Stimulated activated CD8-positive, alpha-beta memory T cell treated with anti-CD3 and anti-CD28 coated beads, Interleukin-4, amount 100 ng/mL, for 48 hours (primary cell): Measurements from ENCODE around the gene RBM39.

ENCODE experiments used
- DNase-seq: peaks from one replicate; pipeline ENCODE4 v3.0.0-alpha.2; 2020

Gene RBM39

DNA sequence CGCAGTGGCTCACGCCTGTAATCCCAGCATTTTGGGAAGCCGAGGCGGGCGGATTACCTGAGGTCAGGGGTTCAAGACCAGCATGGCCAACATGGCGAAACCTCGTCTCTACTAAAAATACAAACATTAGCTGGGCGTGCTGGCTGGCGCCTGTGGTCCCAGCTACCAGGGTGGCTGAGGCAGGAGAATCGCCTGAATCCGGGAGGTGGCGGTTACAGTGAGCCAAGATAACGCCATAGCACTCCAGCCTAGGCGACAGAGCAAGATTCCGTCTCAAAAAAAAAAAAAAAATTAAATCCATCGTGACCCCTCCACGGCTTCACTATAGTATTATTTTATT lies 76.1 kb downstream of the RBM39 start:
- no peak for DNase-seq

DNA sequence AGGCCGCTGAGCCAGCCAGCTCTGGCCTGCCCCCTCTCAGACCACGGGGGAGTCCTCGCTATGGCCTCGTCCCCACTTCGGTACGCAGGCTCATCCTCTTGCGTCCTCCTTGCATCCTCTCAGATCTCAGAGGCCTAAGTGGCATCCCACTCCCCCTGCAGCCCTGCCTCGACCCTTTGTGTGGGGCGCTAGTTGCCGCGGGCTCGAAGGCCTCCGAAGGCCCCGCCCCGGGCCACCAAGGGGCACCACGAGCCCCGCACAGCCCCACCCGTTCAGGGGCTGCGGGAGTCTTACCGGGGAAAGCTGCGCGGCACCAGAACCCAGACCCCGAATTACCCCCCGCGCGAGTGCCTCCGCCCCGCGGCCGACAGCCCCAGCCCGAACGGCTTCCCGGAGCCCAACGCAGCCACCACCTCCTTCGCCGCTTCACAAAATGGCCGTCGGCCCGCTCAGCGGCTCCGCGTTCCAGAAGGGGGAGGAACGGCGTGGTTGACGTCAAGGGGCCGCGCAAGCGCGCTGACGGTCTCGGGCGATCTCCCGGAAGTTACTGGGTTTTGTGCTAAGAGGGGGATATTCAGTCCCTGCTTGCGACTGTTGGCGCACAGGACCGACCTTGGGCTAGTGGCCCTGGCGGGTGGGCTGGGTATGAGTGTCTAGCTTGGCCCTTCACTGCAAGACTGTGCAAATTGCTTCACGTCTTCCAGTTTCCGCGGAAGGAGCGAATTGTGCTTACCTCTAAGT lies 77.4 kb downstream of the RBM39 start, which contains the start of the genes CPNE1 and RBM12:
Gene CPNE1 (minus strand): TSS at position 435 of the 741 bp plus-strand sequence. CDS start 31,977 bp downstream, outside the sequence.
Gene RBM12 (minus strand): TSS at position 435 of the 741 bp plus-strand sequence. CDS start 9,578 bp downstream, outside the sequence.
- peak; percentile 94 for DNase-seq

DNA sequence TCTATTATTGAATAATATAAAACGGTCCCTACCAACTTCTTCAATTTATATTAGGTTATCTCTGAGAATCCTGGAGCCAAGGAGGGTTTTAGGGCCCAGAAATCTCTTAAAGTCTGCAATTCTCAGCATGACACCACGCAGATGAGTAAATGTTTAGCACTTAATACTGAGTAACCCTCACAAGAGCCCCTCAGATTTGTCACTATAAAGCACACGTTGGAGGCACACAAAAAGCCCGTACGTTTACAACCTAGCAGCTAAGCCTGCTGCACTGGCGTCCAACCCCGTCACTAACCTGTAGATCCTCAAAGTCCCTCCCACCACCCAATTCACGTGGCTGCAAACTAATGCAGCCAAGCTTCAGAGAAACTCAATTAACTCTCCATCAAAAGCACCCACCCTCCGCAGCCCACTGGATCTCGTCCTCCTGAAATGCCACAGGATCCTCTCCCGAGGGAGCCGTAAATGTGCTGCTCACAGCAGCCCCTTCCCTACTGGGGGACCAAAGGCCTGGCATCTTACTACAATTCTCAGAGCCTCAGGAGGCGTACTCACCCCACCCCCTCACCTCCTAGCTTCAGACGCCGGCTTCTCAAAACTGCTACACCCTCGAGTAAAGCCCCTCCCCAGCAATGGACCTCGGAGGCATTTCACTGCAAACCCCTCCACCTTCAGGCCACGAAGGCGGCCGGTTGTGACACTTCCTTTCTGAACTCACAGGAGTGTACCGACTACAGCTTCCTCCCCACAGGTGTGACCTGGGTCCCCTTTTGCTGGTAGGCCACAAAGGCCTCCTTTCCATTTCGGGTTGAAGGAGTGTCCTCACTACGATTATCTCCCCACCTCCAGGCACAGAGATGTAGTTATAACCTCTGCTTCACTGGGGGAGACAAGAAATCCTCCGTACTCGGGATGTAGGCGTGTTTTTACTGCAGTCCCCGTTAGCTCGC lies 78.3 kb downstream of the RBM39 start:
- DNase-seq = peak; percentile 66

DNA sequence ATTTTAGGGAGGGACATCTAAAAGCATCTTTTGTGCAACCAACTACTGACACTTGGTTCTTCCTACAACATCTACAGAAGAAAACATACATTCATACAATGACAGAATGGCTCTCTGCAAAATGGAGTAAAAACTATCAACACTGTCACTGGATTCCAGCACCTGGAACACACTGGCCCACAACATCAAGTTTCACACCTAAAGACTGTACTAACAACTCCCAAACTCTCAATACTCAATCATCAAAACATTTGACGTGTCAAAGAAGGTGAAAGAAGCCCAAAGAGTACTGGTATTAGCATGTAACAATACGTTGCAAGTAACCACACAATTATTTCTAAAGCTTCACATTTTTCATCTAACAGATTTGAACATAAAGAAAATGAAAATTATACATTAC lies 79.5 kb downstream of the RBM39 start:
- DNase-seq = no peak

DNA sequence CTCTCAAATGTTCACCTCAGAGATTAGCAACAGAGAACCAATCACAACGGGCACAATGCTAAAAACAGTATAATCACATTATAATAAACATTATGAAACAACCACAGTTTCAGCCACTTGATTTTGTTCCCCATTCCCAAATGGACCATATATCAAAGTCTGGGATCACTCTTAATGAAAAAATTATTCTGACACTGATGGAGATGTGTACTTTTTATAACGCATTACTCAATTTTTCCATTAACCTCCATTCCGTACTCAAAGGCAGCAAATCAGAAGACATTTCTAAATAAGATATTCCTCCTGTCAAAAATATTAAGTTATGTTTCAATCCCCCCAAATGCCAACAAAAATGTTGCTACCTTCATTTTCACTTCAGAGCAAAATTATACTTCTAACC lies 80.2 kb downstream of the RBM39 start:
- DNase-seq = no peak

DNA sequence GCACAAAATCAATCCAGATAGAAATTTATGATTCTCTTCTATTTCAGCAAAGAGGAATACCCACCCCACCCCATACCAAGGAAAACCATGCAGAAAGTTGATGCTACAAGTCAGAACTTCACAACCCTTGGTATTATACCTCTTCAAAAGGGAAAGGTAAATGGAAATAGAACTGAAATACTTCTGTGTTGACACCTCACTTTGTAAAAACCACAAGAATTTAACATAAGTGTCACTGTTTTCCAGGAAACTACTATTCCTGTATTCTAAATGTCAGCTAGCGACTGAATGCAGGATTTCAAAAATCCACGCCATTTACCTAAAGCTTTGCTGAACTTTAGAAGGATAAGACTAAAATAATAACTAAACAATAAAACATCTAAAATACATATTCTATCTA lies 81.0 kb downstream of the RBM39 start:
- DNase-seq = no peak

DNA sequence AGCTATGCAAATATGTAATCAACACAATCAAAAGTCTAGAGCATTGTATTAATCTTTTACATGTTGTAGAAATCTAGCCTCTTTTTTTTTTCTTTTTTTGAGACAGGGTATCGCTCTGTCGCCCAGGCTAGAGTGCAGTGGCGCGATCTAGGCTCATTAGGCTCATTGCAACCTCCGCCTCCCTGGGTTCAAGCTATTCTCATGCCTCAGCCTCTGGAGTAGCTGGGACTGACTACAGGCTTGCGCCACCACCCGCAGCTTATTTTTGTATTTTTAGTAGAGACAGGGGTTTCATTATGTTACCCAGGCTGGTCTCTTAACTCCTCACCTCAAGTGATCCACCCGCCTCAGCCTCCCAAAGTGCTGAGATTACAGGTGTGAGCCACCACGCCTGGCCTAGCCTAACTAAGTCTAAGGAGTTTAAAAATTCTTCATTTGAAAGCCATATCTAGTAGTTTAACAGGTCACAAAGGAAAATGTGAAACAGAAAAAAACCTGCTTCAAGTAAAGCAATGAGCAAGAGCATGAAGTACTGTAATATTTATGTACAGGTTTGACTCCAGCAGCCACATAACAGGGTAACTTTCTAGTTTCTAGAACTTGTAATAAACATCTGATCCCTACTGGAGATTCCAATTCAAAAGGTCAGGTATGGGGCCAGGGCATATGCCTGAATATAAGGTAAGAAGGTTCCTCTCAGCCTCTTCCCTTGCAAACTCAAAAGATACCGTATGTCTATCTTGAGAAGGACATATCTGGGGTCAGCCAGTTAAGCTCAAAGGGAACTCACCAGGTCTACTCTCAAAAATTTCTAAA lies 81.7 kb downstream of the RBM39 start:
- DNase-seq = peak; percentile 52

DNA sequence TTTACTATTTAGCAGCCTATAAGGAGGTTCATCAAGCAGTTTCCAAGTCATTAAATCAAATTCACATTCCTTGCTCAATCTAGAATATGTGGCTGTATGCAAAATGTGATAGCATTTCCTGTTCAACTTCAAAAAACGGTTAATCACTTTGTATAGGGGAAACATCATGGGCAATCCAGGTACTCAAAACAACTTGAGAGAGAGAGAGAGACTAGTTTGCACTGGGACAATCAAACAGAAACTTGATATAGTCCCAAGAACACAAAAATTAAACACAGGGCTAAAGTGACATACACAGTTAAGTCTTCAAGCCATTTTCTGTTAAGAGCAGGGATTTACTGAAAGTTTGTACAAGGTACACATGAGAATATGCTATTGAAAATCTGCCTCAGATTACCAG lies 84.8 kb downstream of the RBM39 start:
- no peak for DNase-seq

DNA sequence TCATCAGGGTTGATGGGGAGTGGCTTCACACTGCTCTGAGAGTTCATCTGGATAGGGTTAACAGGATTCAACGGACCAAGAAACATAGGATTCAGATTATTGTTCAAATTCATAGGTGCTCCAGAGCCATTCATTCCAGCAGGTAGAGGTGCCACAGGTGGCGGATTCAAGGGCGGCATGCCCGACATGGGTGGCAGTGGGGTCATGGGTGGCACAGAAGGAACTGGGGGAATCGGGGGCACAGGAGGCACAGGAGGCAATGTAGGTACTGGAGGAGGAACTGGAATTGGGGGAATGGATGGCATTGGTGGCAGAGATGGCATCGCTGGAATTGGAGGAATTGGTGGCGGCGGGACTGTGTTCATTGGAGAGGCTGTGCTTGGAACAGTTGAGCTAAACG lies 87.6 kb downstream of the RBM39 start:
- DNase-seq = no peak

DNA sequence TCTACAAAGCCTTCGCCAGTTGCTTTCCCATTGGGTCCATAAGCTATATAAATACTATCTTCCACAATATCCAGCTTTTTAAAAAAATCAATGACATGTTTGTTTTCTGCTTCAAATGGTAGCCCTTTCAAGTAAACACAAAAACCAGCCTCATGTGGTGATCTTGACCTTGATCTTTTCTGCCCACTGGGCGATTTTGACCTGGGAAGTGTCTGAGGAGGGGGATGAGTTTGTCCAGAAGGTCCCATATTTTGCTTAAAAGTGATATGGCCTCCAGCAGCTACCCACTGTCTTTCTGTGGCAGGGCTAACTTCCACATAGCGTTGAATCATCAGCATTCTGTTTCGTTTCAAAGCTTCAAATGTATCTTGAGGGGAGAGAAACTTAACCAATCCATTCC lies 88.2 kb downstream of the RBM39 start:
- DNase-seq = no peak
